ENCODE measurements around the gene SUCO.
"Not testable (repeated sequence)": the region's sequence is repeated elsewhere in the genome, so short reads cannot be mapped to it uniquely, and the experiment has no call there.

SUCO gene

GRCh38 chr1:172582889-172583288 lies 49.9 kb downstream of the SUCO start:
- H3K4me3 Mint-ChIP-seq = no peak overlapping the region
- no peak overlapping the region for H3K27ac Mint-ChIP-seq
- H3K4me1 Mint-ChIP-seq = peaks cover 6% of the 10 kb centered on the region
- no peaks in the 10 kb centered on the region for H3K9me3 Mint-ChIP-seq
- peaks cover 54% of the 10 kb centered on the region for H3K36me3 Mint-ChIP-seq (ENCODE audit: low read depth)
- no peaks in the 10 kb centered on the region for H3K27me3 Mint-ChIP-seq (ENCODE audit: low read depth)
- TF ChIP-seq, protein P1, sequence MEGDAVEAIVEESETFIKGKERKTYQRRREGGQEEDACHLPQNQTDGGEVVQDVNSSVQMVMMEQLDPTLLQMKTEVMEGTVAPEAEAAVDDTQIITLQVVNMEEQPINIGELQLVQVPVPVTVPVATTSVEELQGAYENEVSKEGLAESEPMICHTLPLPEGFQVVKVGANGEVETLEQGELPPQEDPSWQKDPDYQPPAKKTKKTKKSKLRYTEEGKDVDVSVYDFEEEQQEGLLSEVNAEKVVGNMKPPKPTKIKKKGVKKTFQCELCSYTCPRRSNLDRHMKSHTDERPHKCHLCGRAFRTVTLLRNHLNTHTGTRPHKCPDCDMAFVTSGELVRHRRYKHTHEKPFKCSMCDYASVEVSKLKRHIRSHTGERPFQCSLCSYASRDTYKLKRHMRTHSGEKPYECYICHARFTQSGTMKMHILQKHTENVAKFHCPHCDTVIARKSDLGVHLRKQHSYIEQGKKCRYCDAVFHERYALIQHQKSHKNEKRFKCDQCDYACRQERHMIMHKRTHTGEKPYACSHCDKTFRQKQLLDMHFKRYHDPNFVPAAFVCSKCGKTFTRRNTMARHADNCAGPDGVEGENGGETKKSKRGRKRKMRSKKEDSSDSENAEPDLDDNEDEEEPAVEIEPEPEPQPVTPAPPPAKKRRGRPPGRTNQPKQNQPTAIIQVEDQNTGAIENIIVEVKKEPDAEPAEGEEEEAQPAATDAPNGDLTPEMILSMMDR (IDR thresholded peaks at IDR 0.05; ENCODE audit: unreplicated experiment in 3 of 3) = no peak

DNA sequence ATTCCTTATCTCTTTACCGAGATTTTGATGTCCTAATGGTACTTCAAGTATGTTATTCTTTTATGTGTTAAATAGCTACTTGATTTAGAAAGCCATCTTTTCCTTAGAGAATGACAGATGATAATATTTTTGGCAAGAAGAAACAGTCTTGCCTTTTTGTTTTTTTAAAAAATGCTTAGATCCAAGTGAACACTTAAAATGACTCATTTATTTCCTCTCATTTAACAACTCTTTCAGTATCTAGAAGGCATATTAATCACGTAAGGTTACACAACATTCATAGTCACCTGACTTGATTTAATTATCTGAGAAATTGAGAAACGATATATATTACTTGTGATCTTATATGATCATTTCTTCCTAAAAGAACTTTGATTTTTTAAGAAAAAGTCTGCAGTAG lies 52.4 kb downstream of the SUCO start:
- H3K4me1 Mint-ChIP-seq = peaks cover 6% of the 10 kb centered on the region
- no peaks in the 10 kb centered on the region for H3K27me3 Mint-ChIP-seq (ENCODE audit: low read depth)
- H3K27ac Mint-ChIP-seq = peak overlapping the region in 1 of 3 experiments; percentile 76
- H3K36me3 Mint-ChIP-seq (ENCODE audit: low read depth) = peaks cover 58% of the 10 kb centered on the region
- TF ChIP-seq, protein P1 (IDR thresholded peaks at IDR 0.05; ENCODE audit: unreplicated experiment in 3 of 3) = no peak
- peaks cover under 1% of the 10 kb centered on the region for H3K9me3 Mint-ChIP-seq
- H3K4me3 Mint-ChIP-seq = no peak overlapping the region

DNA sequence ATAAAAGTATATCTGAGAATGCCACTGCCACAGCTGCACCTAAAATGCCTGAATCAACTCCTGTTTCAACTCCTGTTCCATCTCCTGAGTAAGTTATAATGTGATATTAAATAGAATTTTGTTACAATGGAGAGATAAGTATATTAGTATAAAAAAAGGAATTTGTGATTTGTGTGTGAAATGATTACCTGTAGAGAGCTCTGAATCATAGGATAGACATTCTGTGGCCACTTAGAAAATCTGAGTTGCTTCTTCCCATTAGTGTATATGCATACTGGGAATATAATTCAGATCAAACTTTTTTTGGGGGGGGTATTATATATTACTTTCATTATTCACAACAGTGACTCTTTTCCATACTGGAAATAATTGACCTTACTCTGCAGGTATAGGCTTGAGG lies 52.9 kb downstream of the SUCO start:
- H3K4me3 Mint-ChIP-seq = no peak overlapping the region
- H3K27me3 Mint-ChIP-seq (ENCODE audit: low read depth) = no peaks in the 10 kb centered on the region
- TF ChIP-seq, protein P1 (IDR thresholded peaks at IDR 0.05; ENCODE audit: unreplicated experiment in 3 of 3) = no peak
- peaks cover 60% of the 10 kb centered on the region for H3K36me3 Mint-ChIP-seq (ENCODE audit: low read depth)
- peaks cover 6% of the 10 kb centered on the region for H3K4me1 Mint-ChIP-seq
- H3K27ac Mint-ChIP-seq = no peak overlapping the region
- peaks cover 6% of the 10 kb centered on the region for H3K9me3 Mint-ChIP-seq

DNA sequence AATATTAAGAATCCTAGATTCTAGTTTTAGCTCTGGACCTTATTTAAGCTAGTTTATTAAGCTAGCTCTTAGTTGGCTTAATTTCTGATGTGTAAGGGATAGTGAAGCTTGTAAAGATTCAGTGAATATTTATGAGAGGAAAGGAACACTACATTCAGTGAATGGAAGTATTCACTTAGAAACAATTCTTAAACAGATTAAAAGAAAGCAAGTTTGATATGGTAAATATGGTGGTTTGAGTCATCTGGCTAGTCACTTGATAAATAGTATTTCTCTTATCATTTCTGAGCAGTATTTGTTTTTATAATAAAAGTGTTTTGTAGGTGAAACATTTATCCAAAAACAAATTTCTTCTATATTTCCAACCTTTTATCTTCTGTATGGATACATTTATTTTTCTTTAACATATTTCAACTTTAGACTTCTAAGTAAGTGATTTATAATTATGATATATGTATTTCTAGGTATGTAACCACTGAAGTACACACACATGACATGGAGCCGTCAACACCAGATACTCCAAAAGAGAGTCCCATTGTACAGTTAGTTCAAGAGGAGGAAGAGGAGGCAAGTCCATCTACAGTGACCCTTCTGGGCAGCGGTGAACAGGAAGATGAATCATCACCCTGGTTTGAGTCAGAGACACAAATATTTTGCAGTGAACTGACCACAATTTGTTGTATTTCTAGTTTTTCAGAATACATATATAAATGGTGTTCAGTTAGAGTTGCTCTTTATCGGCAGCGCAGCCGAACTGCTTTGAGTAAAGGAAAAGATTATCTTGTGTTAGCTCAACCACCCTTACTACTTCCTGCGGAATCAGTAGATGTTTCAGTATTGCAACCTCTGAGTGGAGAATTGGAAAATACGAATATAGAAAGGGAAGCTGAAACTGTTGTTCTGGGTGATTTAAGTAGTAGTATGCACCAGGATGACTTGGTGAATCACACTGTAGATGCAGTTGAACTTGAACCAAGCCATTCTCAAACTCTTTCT lies 55.6 kb downstream of the SUCO start:
- Mint-ChIP-seq H3K4me3 (no peak overlapping the region), H3K27ac (no peak overlapping the region), H3K4me1 (no peaks in the 10 kb centered on the region), H3K27me3 (ENCODE audit: low read depth) (no peaks in the 10 kb centered on the region), H3K36me3 (ENCODE audit: low read depth) (peaks cover 61% of the 10 kb centered on the region), H3K9me3 (peaks cover 20% of the 10 kb centered on the region)
- TF ChIP-seq, protein P1 (IDR thresholded peaks at IDR 0.05; ENCODE audit: unreplicated experiment in 3 of 3) = no peak

DNA sequence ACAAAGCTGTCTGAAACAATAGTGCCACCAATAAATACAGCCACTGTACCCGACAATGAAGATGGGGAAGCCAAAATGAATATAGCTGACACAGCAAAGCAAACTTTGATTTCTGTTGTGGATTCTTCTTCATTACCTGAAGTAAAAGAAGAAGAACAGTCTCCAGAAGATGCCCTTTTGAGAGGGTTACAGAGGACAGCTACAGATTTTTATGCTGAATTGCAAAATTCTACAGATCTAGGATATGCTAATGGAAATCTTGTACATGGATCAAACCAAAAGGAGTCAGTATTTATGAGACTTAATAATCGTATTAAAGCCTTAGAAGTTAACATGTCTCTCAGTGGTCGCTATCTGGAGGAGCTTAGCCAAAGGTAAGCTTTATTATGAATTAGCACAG lies 56.6 kb downstream of the SUCO start:
- Mint-ChIP-seq H3K4me3 (no peak overlapping the region), H3K36me3 (ENCODE audit: low read depth) (peaks cover 70% of the 10 kb centered on the region), H3K27ac (no peak overlapping the region), H3K9me3 (peaks cover 27% of the 10 kb centered on the region), H3K27me3 (ENCODE audit: low read depth) (no peaks in the 10 kb centered on the region), H3K4me1 (no peaks in the 10 kb centered on the region)
- TF ChIP-seq, protein P1 (IDR thresholded peaks at IDR 0.05; ENCODE audit: unreplicated experiment in 3 of 3) = no peak

DNA sequence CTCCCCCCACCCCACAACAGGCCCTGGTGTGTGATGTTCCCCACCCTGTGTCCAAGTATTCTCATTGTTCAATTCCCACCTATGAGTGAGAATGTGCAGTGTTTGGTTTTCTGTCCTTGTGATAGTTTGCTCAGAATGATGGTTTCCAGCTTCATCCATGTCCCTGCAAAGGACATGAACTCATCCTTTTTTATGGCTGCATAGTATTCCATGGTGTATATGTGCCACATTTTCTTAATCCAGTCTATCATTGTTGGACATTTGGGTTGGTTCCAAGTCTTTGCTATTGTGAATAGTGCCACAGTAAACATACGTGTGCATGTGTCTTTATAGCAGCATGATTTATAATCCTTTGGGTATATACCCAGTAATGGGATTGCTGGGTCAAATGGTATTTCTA lies 58.5 kb downstream of the SUCO start:
- Mint-ChIP-seq H3K9me3 (peaks cover 40% of the 10 kb centered on the region), H3K36me3 (ENCODE audit: low read depth) (peaks cover 89% of the 10 kb centered on the region)
- H3K4me1 Mint-ChIP-seq; H3K4me3 Mint-ChIP-seq; H3K27ac Mint-ChIP-seq; H3K27me3 Mint-ChIP-seq (ENCODE audit: low read depth): not testable (repeated sequence)

DNA sequence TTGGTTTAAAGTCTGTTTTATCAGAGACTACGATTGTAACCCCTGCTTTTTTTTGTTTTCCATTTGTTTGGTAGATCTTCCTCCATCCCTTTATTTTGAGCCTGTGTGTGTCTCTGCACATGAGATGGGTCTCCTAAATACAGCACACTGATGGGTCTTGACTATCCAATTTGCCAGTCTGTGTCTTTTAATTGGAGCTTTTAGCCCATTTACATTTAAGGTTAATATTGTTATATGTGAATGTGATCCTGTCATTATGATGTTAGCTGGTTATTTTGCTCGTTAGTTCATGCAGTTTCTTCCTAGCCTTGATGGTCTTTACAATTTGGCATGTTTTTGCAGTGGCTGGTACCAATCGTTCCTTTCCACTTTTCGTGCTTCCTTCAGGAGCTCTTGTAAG lies 62.1 kb downstream of the SUCO start:
- peaks cover 47% of the 10 kb centered on the region for H3K9me3 Mint-ChIP-seq
- not testable (repeated sequence) for H3K4me3 Mint-ChIP-seq; H3K4me1 Mint-ChIP-seq; H3K27ac Mint-ChIP-seq; H3K27me3 Mint-ChIP-seq (ENCODE audit: low read depth)
- H3K36me3 Mint-ChIP-seq (ENCODE audit: low read depth) = peaks cover 91% of the 10 kb centered on the region

DNA sequence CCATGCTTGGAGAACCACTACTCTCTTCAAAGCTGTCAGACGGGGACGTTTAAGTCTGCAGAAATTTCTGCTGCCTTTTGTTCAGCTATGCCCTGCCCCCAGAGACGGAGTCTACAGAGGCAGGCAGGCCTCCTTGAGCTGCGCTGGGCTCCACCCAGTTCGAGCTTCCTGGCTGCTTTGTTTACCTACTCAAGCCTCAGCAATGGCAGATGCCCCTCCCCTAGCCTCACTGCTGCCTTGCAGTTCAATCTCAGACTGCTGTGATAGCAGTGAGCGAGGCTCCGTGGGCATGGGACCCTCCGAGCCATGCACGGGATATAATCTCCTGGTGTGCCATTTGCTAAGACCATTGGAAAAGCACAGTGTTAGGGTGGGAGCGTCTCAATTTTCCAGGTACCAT lies 63.8 kb downstream of the SUCO start:
- H3K4me3 Mint-ChIP-seq; H3K27ac Mint-ChIP-seq; H3K27me3 Mint-ChIP-seq (ENCODE audit: low read depth); H3K4me1 Mint-ChIP-seq: not testable (repeated sequence)
- Mint-ChIP-seq H3K36me3 (ENCODE audit: low read depth) (peaks cover 87% of the 10 kb centered on the region), H3K9me3 (peaks cover 41% of the 10 kb centered on the region)

Data from nephron (organoid).